Measurements from ENCODE around the gene MGLL. TPM values are rescaled to one million over a fixed set of nuclear protein-coding genes. Genes with fewer than 3 reads are reported as not detected.

The MGLL gene
- total RNA-seq, 1 donor from 2014 or later, result 0.43 TPM

- Mint-ChIP-seq H3K4me3 (ENCODE audit: low read depth) (no peak overlapping the region), H3K36me3 (ENCODE audit: insufficient read depth) (no peaks in the 10 kb centered on the region), H3K27ac (no peak overlapping the region), H3K4me1 (ENCODE audit: low read depth) (peaks cover 1% of the 10 kb centered on the region), H3K27me3 (peaks cover 5% of the 10 kb centered on the region), H3K9me3 (ENCODE audit: low read depth) (no peaks in the 10 kb centered on the region)
- no peak for DNase-seq (ENCODE audit: low spot score, unreplicated experiment)
- no peak for TF ChIP-seq CTCF (IDR thresholded peaks at IDR 0.05; ENCODE audit: unreplicated experiment)
These were observed 130.8 kb downstream of the MGLL start for GRCh38 chr3:127691489-127691888.

- peak; percentile 57 for TF ChIP-seq CTCF (IDR thresholded peaks at IDR 0.05; ENCODE audit: unreplicated experiment)
- no peaks in the 10 kb centered on the region for H3K9me3 Mint-ChIP-seq (ENCODE audit: low read depth)
- no peak overlapping the region for H3K4me3 Mint-ChIP-seq (ENCODE audit: low read depth)
- no peak overlapping the region for H3K27ac Mint-ChIP-seq
- no peak for DNase-seq (ENCODE audit: low spot score, unreplicated experiment)
- H3K27me3 Mint-ChIP-seq, result peaks cover 5% of the 10 kb centered on the region
- no peaks in the 10 kb centered on the region for H3K36me3 Mint-ChIP-seq (ENCODE audit: insufficient read depth)
- peaks cover 1% of the 10 kb centered on the region for H3K4me1 Mint-ChIP-seq (ENCODE audit: low read depth)
These were observed 131.4 kb downstream of the MGLL start for GRCh38 chr3:127690823-127691452.

GRCh38 chr3:127690106-127690505 lies 132.2 kb downstream of the MGLL start:
- H3K27ac Mint-ChIP-seq, result peak overlapping the region; percentile 11

GRCh38 chr3:127689266-127689860 lies 133.0 kb downstream of the MGLL start:
- H3K36me3 Mint-ChIP-seq (ENCODE audit: insufficient read depth), result no peaks in the 10 kb centered on the region
- peaks cover 8% of the 10 kb centered on the region for H3K27me3 Mint-ChIP-seq
- peaks cover 1% of the 10 kb centered on the region for H3K4me1 Mint-ChIP-seq (ENCODE audit: low read depth)
- no peak overlapping the region for H3K4me3 Mint-ChIP-seq (ENCODE audit: low read depth)
- no peak overlapping the region for H3K27ac Mint-ChIP-seq
- no peak for DNase-seq (ENCODE audit: low spot score, unreplicated experiment)
- H3K9me3 Mint-ChIP-seq (ENCODE audit: low read depth), result no peaks in the 10 kb centered on the region
- no peak for TF ChIP-seq CTCF (IDR thresholded peaks at IDR 0.05; ENCODE audit: unreplicated experiment)

More at GRCh38 chr3:127690106-127690505, 132.2 kb downstream of the MGLL start:
- Mint-ChIP-seq H3K9me3 (ENCODE audit: low read depth) (no peaks in the 10 kb centered on the region), H3K4me3 (ENCODE audit: low read depth) (no peak overlapping the region), H3K36me3 (ENCODE audit: insufficient read depth) (no peaks in the 10 kb centered on the region), H3K27me3 (peaks cover 5% of the 10 kb centered on the region), H3K4me1 (ENCODE audit: low read depth) (peaks cover 1% of the 10 kb centered on the region)
- TF ChIP-seq CTCF (IDR thresholded peaks at IDR 0.05; ENCODE audit: unreplicated experiment), result no peak
- no peak for DNase-seq (ENCODE audit: low spot score, unreplicated experiment)

GRCh38 chr3:127688416-127689265 lies 133.7 kb downstream of the MGLL start:
- H3K4me3 Mint-ChIP-seq (ENCODE audit: low read depth), result no peak overlapping the region
- H3K27ac Mint-ChIP-seq, result no peak overlapping the region
- H3K4me1 Mint-ChIP-seq (ENCODE audit: low read depth), result peaks cover 1% of the 10 kb centered on the region
- peaks cover 7% of the 10 kb centered on the region for H3K27me3 Mint-ChIP-seq
- H3K9me3 Mint-ChIP-seq (ENCODE audit: low read depth), result no peaks in the 10 kb centered on the region
- no peak for TF ChIP-seq CTCF (IDR thresholded peaks at IDR 0.05; ENCODE audit: unreplicated experiment)
- no peaks in the 10 kb centered on the region for H3K36me3 Mint-ChIP-seq (ENCODE audit: insufficient read depth)
- no peak for DNase-seq (ENCODE audit: low spot score, unreplicated experiment)
